GM12892 (cell line): ENCODE results near the gene POU2F1.

Source experiments
- POLR2A ChIP-seq: IDR thresholded peaks from 2 replicates; pipeline ENCODE4 v1.6.1; 2011; ENCODE audit warnings: low read depth, low read length, control low read depth
- POLR2AphosphoS5 ChIP-seq: IDR thresholded peaks from 2 replicates; pipeline ENCODE4 v1.6.1; 2011; ENCODE audit warnings: low read depth, low read length, control low read depth
- TAF1 ChIP-seq: IDR thresholded peaks from 2 replicates; pipeline ENCODE4 v1.6.1; 2011; ENCODE audit warnings: low read depth, mild to moderate bottlenecking, control low read depth, low read length, borderline replicate concordance

- TF ChIP-seq POLR2A (no peak), POLR2AphosphoS5 (no peak), TAF1 (no peak)
These were observed 18.0 kb downstream of the POU2F1 start for GRCh38 chr1:167238713-167239112.
